Pulmonary artery endothelial cell (primary cell): ENCODE measurements around the gene AASDH. TPM values are rescaled to one million over a fixed set of nuclear protein-coding genes. Genes with fewer than 3 reads are reported as not detected.

Source experiments
- DNase-seq: peaks from one replicate; pipeline ENCODE4 v3.0.0-alpha.2; 2011; ENCODE audit warnings: low read depth, low spot score
- total RNA-seq: library from RNA; depleted of rRNA; stranded (reverse); fragments of >200 nt; gene quantifications from 2 replicates; pipeline ENCODE4 v1.2.3, GENCODE V29; 2014

The AASDH gene
- total RNA-seq, 1 donor from 2014 or later: 10.5 TPM

DNA sequence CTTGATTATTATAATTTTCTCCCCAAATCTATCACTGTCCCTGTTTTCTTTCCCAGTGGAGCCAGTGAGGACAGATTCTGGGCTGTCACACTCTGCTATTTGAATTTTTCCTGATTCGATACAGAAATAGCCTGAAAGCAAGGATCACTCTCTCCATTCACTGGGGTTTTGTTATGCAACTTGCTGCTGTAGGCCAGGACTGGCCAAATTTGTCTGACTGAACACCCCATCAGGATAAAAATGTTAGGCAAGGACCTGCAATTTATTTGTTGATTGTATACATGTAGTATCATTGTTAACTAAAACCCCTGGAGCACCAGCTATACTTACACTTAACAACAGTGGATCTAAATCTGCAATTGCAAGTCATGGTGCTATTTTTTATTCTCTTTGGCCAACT lies 68.7 kb downstream of the AASDH start:
- DNase-seq: no peak

DNA sequence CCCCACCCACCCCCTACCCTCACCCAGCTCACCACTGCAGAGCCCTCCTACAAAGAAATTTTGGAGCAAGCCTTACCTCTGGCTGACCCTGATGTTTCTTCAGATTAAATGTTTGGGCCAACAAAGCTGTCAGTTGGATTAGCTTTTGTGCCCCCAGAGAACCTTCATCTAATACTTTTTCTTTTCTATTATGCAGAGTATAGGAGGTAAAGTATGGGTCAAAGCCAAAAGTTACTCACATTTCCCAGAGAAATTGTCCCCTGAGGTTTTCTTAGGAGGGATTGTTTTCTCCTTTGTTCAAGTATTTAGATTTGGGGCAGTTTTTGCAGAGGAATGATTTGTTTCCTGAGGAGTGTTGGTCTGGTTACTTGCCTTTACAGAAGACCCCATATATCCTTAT lies 69.5 kb downstream of the AASDH start:
- no peak for DNase-seq

DNA sequence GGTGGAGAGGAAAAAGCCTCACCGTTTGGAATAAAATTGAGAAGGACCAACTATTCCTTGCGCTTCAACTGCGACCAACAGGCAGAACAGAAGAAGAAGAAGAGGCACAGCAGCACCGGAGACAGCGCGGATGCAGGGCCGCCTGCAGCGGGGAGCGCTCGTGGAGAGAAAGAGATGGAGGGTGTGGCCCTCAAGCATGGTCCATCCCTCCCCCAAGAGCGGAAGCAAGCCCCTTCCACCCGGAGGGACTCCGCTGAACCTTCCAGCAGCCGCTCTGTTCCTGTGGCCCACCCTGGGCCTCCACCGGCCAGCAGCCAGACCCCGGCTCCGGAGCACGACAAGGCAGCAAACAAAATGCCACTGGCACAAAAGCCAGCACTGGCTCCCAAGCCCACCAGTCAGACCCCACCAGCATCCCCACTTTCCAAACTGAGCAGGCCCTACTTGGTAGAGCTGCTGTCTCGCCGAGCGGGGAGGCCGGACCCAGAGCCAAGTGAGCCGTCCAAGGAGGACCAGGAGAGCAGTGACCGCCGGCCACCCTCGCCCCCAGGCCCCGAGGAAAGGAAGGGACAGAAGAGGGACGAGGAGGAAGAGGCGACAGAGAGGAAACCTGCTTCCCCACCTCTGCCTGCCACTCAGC lies 71.2 kb downstream of the AASDH start:
- DNase-seq: no peak

DNA sequence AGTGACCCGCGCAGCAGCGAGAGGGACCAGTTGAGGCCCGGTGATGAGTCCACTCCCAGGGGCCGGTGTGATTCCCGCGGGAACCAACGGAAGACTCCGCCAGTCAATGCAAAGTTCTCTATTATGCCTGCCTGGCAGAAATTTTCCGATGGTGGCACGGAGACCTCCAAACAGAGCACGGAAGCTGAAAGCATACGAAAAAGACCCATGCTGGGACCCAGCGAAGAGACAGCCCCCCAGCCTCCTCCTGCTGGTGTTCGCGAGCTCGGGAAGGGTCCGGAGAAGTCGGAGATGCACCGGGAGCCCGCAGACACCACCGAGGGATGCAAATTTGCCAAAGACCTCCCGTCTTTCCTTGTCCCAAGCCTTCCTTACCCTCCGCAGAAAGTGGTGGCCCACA lies 71.7 kb downstream of the AASDH start:
- no peak for DNase-seq

DNA sequence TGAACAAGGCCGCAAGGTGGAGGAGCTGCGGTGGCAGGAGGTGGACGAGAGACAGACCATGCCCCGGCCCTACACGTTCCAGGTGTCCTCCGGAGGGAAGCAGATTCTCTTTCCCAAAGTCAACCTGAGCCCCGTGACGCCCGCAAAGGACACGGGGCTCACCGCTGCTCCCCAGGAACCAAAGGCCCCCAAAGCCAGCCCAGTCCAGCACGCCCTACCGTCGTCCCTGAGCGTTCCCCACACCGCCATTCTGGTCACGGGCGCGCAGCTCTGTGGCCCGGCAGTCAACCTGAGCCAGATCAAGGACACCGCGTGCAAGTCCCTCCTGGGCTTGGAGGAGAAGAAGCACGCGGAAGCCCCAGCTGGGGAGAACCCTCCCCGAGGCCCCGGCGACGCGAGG lies 72.2 kb downstream of the AASDH start:
- no peak for DNase-seq

DNA sequence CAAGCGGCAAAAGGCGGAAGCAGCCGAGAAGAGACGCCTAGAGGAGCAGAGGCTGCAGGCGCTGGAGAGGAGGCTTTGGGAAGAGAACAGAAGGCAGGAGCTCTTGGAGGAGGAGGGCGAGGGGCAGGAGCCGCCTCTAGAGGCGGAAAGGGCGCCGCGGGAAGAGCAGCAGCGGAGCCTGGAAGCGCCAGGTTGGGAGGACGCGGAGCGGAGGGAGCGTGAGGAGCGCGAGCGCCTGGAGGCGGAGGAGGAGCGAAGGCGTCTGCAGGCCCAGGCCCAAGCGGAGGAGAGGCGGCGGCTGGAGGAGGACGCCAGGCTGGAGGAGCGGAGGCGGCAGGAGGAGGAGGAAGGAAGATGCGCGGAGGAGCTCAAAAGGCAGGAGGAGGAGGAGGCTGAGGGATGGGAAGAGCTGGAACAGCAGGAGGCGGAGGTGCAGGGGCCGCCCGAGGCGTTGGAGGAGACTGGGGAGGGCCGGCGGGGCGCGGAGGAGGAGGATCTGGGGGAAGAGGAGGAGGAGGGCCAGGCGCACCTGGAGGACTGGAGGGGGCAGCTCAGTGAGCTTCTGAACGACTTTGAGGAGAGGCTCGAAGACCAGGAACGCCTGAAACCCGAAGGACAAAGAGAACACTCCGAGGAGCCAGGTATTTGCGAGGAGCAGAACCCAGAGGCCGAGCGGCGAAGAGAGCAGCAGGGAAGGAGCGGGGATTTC lies 72.9 kb downstream of the AASDH start:
- no peak for DNase-seq

DNA sequence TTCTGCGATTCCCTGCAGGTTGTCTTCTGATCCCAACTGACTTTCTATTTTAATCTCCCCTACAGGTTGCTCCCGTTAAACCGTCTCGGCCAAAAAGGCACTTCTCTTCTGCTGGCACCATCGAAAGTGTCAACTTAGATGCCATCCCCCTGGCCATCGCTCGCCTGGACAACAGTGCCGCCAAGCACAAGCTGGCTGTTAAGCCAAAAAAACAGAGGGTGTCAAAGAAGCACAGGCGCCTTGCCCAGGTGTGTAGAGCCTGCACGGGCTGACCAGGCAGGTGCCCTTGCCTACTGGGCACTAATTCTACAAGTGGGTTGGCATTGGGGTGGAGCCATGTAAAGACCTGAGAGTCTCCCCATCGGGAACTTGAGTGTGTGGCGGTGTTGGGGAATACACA lies 74.2 kb downstream of the AASDH start:
- no peak for DNase-seq

DNA sequence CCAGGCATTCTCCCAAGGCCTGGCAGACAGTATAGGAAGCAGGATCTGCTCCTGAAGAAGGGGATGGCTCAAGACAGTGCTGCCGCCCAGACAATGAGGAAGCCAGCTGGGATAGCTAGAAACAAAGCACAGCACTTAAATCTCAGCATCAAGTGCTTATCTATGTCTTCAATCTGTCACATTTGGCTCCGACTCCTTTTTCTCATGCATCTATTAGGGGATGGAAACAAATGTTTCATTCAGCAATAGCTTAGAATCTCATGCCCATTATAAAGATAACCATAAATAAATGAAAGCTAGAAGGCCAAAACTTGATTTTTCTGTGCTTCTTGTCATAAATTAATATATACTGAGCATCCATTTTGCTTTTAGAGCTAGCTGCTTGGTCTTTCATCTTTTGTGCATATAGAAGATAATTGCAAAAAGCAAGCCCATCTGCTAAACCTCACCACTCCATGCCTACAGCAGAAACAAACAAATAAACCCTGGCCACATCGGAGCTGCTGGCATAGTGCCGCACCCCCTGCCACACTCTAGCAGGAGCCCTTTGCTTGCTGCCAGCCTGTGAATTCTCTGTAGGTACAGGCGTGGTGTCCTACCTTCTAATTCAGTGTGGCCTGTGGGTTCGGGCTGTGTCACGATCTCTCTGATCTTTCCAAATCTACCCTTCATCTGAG lies 75.9 kb downstream of the AASDH start:
- no peak for DNase-seq

DNA sequence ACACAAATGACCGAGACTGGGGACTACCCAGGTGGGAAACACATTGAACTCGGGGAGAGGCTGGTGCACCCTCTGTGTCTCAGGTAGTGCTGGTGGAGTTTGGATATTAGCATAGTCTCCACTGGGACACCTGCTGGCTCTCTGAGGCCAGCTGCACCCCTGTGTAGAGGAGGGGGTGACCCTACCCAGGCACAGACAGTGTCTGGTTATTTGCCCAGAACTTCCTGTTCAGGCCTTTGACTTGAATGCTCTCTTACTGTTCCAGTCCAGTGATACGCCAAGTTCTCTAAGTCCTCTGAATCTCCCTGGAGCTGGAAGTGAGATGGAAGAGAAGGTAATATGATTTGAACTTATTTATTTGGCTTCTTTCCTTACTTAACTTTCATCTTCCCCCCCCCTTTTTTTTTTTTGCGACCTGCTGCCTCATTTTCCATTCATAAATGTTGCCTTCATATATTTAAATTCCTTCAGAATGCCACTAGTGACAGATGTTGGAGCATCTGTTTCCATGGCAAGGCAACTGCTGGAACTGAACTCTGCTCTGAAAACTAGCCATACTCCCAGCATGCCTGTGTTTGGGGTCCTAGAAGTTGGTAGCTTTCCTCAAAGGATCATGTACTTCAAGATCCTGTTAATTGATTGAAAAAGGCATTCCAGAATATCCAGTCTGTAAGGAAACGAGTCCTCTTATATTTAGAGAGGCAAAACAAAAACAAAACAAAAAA lies 76.7 kb downstream of the AASDH start:
- DNase-seq: no peak

DNA sequence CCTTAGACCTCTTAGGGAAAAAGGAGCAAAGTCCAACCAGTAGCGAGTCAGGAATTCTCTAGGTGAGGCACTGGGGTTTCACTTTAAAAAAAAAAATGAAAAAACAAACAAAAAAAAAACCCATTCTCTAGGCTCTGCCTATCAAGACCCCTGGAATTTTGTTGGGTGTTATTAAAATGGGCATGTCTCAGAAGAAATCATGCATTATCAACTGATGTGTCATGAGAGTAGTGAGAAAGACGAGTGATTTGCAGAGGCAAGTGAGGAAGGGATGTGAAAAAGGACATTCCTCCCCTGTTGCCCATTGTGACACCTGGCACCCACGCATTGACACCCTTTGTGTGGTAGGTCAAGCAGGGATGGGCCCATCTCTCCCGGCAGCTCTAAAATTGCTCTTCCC lies 78.9 kb downstream of the AASDH start:
- DNase-seq: no peak

DNA sequence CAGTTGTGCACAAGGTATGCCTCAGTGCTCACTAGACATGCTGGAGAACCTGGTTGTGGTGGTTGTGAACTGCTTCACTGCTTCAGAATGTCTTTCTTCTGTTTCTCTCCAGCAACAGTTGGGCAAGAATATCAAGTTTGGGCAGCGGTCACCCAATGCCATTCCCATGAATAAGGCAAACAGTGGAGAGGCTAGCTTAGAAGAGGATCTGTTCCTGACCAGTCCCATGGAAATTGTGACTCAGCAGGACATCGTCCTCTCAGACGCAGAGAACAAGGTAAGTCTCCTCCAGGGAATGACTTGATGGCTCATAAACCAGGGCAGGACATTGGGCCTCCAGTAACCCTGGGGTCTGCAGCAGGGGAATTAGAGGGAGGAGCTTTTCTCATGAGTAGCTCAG lies 79.9 kb downstream of the AASDH start:
- no peak for DNase-seq

DNA sequence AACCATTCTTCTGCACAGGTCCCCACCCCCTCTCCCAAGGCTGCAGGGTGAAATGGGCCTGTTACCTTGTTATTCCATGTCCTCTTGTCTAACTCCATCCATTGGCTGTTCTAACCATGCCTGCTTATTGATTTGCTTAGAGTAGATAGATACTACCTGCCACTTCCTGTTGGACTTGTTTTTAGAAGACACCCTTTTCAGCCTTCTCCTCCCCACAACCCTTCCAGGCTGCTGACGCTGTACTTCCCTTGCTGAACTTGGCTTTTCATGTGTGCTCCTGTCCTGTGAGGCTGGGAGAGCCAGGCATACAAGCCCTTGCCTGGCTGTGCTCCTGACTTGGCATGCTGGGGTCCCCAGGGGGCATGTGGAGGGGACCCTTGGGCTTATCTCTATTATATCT lies 81.9 kb downstream of the AASDH start:
- DNase-seq: no peak

DNA sequence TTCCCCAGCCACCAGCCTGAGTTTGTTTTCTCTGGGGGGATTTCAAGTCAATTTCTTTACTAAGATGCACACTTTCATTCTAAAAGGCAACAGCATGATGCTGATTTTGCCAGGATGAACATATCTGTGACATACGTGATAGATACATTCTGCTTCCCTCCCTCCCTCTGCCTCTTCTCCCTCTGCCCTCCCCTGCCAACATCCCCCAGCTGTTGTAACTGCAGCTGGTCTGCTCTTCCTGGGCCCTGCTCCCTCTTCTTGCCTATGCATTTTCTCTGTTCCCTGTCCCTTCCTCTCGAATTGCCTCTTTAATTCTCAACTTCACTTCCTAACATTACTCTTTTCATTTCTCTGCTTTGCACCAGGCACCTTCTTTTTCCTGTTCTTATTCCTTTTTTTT lies 83.4 kb downstream of the AASDH start:
- DNase-seq: no peak

DNA sequence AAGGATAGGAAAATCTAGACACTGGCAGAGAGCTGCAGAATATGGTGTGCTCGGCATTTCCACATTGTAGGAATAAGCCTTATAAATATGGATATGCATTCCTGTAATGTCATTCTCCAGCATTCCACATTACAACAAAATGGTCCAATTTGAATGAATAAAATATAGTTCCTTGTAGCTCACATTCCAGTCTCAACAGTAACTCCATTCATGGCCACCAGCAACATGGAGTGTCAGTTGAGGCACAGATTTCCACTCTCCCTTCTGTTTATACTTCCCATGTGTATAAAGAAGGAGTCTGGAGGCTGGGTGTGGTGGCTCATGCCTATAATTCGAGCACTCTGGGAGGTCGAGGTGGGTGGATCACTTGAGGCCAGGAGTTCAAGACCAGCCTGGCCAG lies 84.5 kb downstream of the AASDH start:
- no peak for DNase-seq

DNA sequence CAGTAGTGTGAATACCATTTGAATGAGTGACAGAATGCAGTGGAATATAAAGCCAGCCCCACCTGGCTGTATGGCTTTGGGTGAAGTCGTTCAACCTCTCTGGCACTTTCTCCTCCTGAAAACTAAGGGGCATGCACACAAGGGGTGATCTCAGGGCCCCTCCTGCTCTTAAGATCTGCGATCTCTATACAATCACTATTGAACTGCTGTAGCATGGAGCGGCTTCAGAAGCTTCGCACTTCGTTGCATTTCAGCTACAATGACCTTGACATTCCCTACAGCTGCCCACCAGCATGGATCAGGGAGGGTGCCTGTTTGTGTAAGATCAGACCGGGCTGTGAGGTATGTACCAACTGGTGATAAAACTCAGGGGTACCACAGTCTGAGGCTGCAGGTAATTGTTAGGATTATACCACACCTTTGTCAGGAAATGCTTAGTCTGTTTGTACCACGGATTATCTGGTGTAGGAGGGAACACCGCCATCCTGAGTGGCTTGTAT lies 85.2 kb downstream of the AASDH start:
- no peak for DNase-seq

DNA sequence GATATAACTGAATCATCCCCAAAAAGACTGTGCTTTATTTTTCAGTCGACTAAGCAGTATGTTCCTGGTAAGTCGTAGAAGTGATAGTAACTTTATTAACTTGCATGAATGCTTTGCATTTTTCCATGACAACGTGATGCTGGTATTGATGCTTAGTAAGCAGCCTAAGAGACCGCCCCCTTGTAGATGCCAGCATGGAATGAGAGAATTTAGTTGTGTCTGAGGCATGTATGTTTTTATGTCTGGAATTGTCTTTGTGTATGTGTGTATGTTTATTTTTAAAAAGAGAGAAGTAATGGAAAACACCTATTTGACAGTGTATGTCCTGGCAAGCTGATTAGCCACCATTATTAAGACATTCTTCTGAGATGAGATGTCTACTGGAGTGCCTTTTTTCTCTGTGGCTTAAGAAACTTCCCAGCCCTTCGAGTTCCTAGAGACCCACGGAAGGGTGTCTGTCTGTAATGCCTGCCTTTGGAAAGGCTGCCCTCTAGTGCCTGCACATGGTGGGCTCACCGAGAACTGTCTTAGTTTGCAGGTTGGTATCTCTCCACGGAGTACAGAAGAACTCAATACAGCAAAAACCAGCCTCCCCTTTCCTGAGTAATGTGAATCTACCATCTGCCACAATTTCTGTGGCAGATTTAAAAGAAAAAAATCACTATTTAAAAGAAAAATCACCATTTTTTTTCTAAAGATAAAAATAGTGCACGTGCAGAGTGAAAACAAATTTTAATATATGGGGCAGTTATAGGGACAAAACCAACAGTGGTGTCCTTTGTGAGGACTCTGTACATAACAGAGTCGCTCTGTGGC lies 85.9 kb downstream of the AASDH start:
- DNase-seq: peak; percentile 75

DNA sequence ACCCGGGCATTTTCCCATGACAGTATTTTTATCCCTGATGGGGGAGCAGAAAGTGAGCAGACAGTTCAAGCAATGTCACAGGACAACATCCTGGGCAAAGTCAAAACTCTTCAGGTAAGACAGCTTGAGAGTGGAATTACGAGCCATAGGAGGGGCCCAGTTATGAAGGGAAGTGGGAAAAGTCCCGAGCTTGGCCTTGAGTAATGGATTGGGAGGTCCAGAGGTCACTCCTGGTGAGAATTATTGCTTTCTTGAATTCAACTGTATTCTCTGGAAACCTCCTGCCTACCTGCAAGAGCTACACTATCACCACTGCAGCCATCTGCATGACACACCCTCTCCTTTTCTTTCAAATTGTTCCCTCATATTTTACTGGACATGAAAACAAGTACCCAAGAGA lies 89.1 kb downstream of the AASDH start:
- DNase-seq: no peak

DNA sequence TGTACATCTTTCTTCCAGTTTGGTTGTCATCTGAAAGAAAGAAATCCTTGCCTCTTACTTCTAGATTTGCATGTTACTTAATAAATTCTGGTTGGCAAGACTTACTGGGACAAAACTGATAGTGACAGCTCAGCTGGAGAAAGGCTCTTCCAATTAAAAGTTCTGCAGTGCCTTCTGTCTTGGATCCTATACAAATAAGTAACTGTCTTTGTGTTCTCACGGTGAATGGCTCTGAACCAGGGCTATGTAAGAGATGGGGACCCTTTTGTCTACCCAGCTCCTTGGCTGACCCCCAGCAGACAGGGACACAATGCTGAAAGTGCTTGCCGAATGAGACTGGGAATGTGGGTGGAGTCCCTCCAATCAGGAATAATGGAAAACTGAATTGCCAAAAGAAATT lies 89.5 kb downstream of the AASDH start:
- DNase-seq: no peak

DNA sequence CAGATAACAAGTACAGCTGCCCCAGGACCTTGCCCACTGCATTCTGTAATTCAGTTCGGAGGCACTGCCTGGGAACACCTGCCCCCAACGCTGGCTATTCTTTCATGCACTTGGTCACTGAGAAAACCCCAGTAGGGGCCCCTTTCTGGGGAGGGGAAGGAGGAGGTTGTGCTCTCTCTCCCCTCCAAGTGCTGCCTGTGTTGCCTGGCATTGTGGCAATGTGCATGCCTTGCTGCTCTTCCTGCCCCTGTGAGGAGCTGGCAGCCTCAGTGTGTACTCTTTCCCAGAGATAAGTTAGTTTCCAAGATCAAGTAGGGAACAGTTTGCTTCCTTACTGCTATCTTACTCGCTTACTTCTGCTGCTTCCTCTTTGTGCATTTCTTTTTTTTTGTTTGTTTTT lies 90.8 kb downstream of the AASDH start:
- DNase-seq: no peak

DNA sequence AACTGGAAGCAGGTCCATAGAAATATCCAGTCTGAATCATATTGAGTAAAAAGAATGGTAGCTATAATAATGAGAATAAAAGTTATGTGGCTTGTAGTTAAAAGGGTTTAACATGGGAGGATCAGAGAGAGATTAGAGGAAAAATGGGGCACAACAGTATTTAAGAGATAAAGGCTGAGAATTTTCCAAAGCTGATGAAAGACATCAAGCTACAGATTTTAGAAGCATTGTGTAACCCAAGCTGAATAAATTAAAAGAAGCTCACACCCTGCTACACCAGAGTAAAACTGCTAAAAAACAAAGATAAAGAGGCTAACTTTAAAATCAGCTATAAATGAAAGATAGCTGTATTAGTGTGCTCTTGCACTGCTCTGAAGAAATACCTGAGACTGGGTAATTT lies 94.2 kb downstream of the AASDH start:
- DNase-seq: no peak

DNA sequence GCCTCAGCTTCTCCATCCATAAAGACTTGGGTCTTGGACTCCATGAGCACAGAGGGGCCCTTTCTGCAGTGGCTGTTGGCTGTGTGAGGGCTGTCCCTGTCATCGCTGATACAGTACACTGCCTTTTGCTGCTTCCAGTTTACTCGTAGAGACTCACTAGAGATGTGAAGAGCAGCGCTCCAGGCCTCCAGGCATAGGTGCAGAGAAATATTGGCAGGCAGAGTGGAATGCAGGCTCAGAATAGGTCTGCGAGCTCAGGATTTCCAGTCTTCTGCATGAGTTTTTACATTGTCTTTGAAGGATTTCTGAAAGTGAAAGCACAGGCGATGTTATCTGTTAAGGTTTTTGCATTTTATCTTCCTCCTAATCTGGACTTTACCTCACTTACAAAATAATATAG lies 97.4 kb downstream of the AASDH start:
- DNase-seq: no peak
